ENCODE measurements around the gene ACKR2.
"Not testable (repeated sequence)": the region's sequence is repeated elsewhere in the genome, so short reads cannot be mapped to it uniquely, and the experiment has no call there.

GRCh38 chr3:42810706-42811105, 1.5 kb downstream of the ACKR2 start:
- TF ChIP-seq CTCF, POLR2A (IDR thresholded peaks at IDR 0.05): not testable (repeated sequence)
